ENCODE measurements around the gene CPVL. TPM values are rescaled to one million over a fixed set of nuclear protein-coding genes. Genes with fewer than 3 reads are reported as not detected.

Gene CPVL
- total RNA-seq, 1 donor from 2014 or later: 23.2 TPM

- DNase-seq (ENCODE audit: low read depth): no peak
Measured at GRCh38 chr7:28973591-28973990, 172.7 kb downstream of the CPVL start.

- no peak for DNase-seq (ENCODE audit: low read depth)
Measured at GRCh38 chr7:28964056-28964455, 182.3 kb downstream of the CPVL start.

- DNase-seq (ENCODE audit: low read depth): no peak
Measured at GRCh38 chr7:28961972-28962371, 184.4 kb downstream of the CPVL start.

GRCh38 chr7:28960071-28960840 is 186.1 kb downstream of the CPVL start:
- DNase-seq (ENCODE audit: low read depth): no peak

GRCh38 chr7:28958980-28959347 is 187.4 kb downstream of the CPVL start:
- DNase-seq (ENCODE audit: low read depth): no peak

- no peak for DNase-seq (ENCODE audit: low read depth)
Measured at GRCh38 chr7:28958235-28958979, 187.9 kb downstream of the CPVL start, which contains the start of gene TRIL. Gene TRIL (minus strand): TSS chr7:28958330. CDS start chr7:28958046, 284 bp downstream.

- no peak for DNase-seq (ENCODE audit: low read depth)
Measured at GRCh38 chr7:28957751-28958234, 188.5 kb downstream of the CPVL start.

- no peak for DNase-seq (ENCODE audit: low read depth)
Measured at GRCh38 chr7:28957064-28957750, 189.1 kb downstream of the CPVL start.

GRCh38 chr7:28956608-28957063 is 189.7 kb downstream of the CPVL start:
- peak; percentile 22 for DNase-seq (ENCODE audit: low read depth)

GRCh38 chr7:28955718-28956607 is 190.4 kb downstream of the CPVL start:
- peak; percentile 31 for DNase-seq (ENCODE audit: low read depth)

- DNase-seq (ENCODE audit: low read depth): no peak
Measured at GRCh38 chr7:28955356-28955717, 191.0 kb downstream of the CPVL start.

- DNase-seq (ENCODE audit: low read depth): no peak
Measured at GRCh38 chr7:28954946-28955345, 191.4 kb downstream of the CPVL start.

GRCh38 chr7:28954471-28954870 is 191.9 kb downstream of the CPVL start:
- DNase-seq (ENCODE audit: low read depth): peak; percentile 21

- peak; percentile 29 for DNase-seq (ENCODE audit: low read depth)
Measured at GRCh38 chr7:28953633-28954032, 192.7 kb downstream of the CPVL start.

Other genes with a start within 250 kb of the CPVL start
- gene TRIL, start 188.2 kb downstream of the CPVL start, total RNA-seq: 0.35 and 0.94 TPM in 2 replicates
- gene CHN2, start 48.2 kb upstream of the CPVL start, total RNA-seq: 3.5 TPM in 2 replicates